Neural cell (in vitro differentiated cells): Measurements from ENCODE around the gene ODC1. TPM values are rescaled to one million over a fixed set of nuclear protein-coding genes. Genes with fewer than 3 reads are reported as not detected.

Source experiments
- H2AFZ ChIP-seq: fragments of 200-600, 300-800 bp; sonication (generic), shearing (Covaris generic); 2 replicates; pipeline ENCODE4 v1.6.0; 2014; ENCODE audit warnings: low read depth, mild to moderate bottlenecking, antibody characterized with exemption, low read length, moderate library complexity
- H3F3A ChIP-seq: fragments of 200-600 bp; shearing (Covaris generic); 2 replicates; pipeline ENCODE4 v1.6.1; 2016; ENCODE audit warnings: mild to moderate bottlenecking, moderate library complexity, mixed read lengths, antibody characterized with exemption, low read length; ENCODE audit not compliant: insufficient read depth, poor library complexity, severe bottlenecking
- H3K27ac ChIP-seq: fragments of 200-600, 300-800 bp; sonication (generic), shearing (Covaris generic); 2 replicates; pipeline ENCODE4 v1.5.1; 2014; ENCODE audit warnings: mild to moderate bottlenecking, low read length, moderate library complexity
- H3K27me3 ChIP-seq: fragments of 300-800, 200-600 bp; sonication (generic), shearing (Covaris generic); 2 replicates; pipeline ENCODE4 v1.6.0; 2014; ENCODE audit warnings: mild to moderate bottlenecking, low read depth, low read length, moderate library complexity; ENCODE audit not compliant: insufficient read depth
- H3K36me3 ChIP-seq: fragments of 300-800, 200-600 bp; sonication (generic), shearing (Covaris generic); 2 replicates; pipeline ENCODE4 v1.5.1; 2014; ENCODE audit warnings: mild to moderate bottlenecking, antibody characterized with exemption, low read length, moderate library complexity; ENCODE audit not compliant: insufficient read depth
- H3K4me2 ChIP-seq: fragments of 300-800, 200-600 bp; sonication (generic), shearing (Covaris generic); 2 replicates; pipeline ENCODE4 v1.6.0; 2014; ENCODE audit warnings: mild to moderate bottlenecking, low read length
- H3K4me3 ChIP-seq: fragments of 300-800, 200-600 bp; sonication (generic), shearing (Covaris generic); 2 replicates; pipeline ENCODE4 v1.5.1; 2014; ENCODE audit warnings: mild to moderate bottlenecking, low read length, moderate library complexity
- H3K79me2 ChIP-seq: fragments of 200-600 bp; shearing (Covaris generic); replicated peaks from 2 replicates; pipeline ENCODE4 v1.6.0; 2014; ENCODE audit warnings: mild to moderate bottlenecking, low read length, moderate library complexity; ENCODE audit not compliant: insufficient read depth
- H3K9ac ChIP-seq: fragments of 300-800, 200-600 bp; sonication (generic), shearing (Covaris generic); 2 replicates; pipeline ENCODE4 v1.6.1; 2016; ENCODE audit warnings: mild to moderate bottlenecking, low read length, mixed read lengths
- H3K9me2 ChIP-seq: fragments of 200-600 bp; shearing (Covaris generic); 2 replicates; pipeline ENCODE4 v1.6.1; 2016; ENCODE audit warnings: mild to moderate bottlenecking, low read length, mixed read lengths; ENCODE audit not compliant: insufficient read depth
- H3K9me3 ChIP-seq: fragments of 200-600, 300-800 bp; sonication (generic), shearing (Covaris generic); 2 replicates; pipeline ENCODE4 v1.6.1; 2016; ENCODE audit warnings: mild to moderate bottlenecking, mixed run types, low read length, moderate library complexity, mixed read lengths
- H4K20me1 ChIP-seq: fragments of 200-600 bp; shearing (Covaris generic); 2 replicates; pipeline ENCODE4 v1.6.1; 2016; ENCODE audit warnings: mild to moderate bottlenecking, mixed run types; ENCODE audit not compliant: insufficient read depth
- CTCF ChIP-seq: fragments of 450-650 bp; IDR thresholded peaks from 2 replicates; pipeline ENCODE4 v1.5.1; 2014; ENCODE audit warnings: antibody characterized with exemption, mild to moderate bottlenecking, moderate library complexity; ENCODE audit not compliant: poor library complexity, severe bottlenecking
- EP300 ChIP-seq: fragments of 450-650 bp; conservative IDR thresholded peaks from 2 replicates; pipeline ENCODE4 v1.6.1; 2014; ENCODE audit warnings: antibody characterized with exemption, mild to moderate bottlenecking, moderate library complexity; ENCODE audit not compliant: poor library complexity, severe bottlenecking
- EZH2 ChIP-seq: fragments of 200-600, 300-800 bp; shearing (Covaris generic), sonication (generic); IDR thresholded peaks from 2 replicates; pipeline ENCODE4 v1.6.1; 2014; ENCODE audit warnings: antibody characterized with exemption, low read length, borderline replicate concordance, mild to moderate bottlenecking; ENCODE audit not compliant: insufficient read depth, poor library complexity, severe bottlenecking
- MXI1 ChIP-seq: fragments of 450-650 bp; conservative IDR thresholded peaks from 2 replicates; pipeline ENCODE4 v1.6.1; 2014; ENCODE audit warnings: antibody characterized with exemption, mild to moderate bottlenecking; ENCODE audit not compliant: poor library complexity, severe bottlenecking
- POLR2AphosphoS5 ChIP-seq: IDR thresholded peaks from 2 replicates; pipeline ENCODE4 v1.6.1; 2012
- RAD21 ChIP-seq: fragments of 450-650 bp; conservative IDR thresholded peaks from 2 replicates; pipeline ENCODE4 v1.6.1; 2014; ENCODE audit warnings: antibody characterized with exemption, mild to moderate bottlenecking, moderate library complexity
- REST ChIP-seq: IDR thresholded peaks from 2 replicates; pipeline ENCODE4 v1.6.1; 2012; ENCODE audit warnings: borderline replicate concordance
- SMC3 ChIP-seq: fragments of 450-650 bp; conservative IDR thresholded peaks from 2 replicates; pipeline ENCODE4 v1.6.1; 2014; ENCODE audit warnings: antibody characterized with exemption, mild to moderate bottlenecking, moderate library complexity; ENCODE audit not compliant: poor library complexity
- TAF1 ChIP-seq: IDR thresholded peaks from 2 replicates; pipeline ENCODE4 v1.6.1; 2012; ENCODE audit warnings: low read depth
- polyA plus RNA-seq: library from polyadenylated mRNA; depleted of rRNA; stranded (reverse); fragments of >200 nt; gene quantifications from 2 replicates; pipeline ENCODE4 v1.2.3, GENCODE V29; 2014

ODC1 gene
- polyA plus RNA-seq, 1 donor from 2014 or later = 1,107 TPM

- Histone ChIP-seq H3K27ac (no peak overlapping the region), H3K4me3 (no peak overlapping the region), H4K20me1 (no peaks in the 10 kb centered on the region), H3K79me2 (no peaks in the 10 kb centered on the region), H3K36me3 (no peaks in the 10 kb centered on the region), H3K27me3 (peaks cover 6% of the 10 kb centered on the region), H2AFZ (no peak overlapping the region), H3K9ac (no peak overlapping the region), H3K9me2 (no peaks in the 10 kb centered on the region), H3K4me2 (no peak overlapping the region), H3K9me3 (no peaks in the 10 kb centered on the region), H3F3A (no peaks in the 10 kb centered on the region)
- TF ChIP-seq TAF1 (no peak), POLR2AphosphoS5 (no peak), EZH2 (no peak), CTCF (peak; percentile 96), SMC3 (peak; percentile 98), MXI1 (no peak), EP300 (no peak), RAD21 (peak; percentile 98), REST (no peak)
These were observed 13.0 kb downstream of the ODC1 start for GRCh38 chr2:10434886-10435819.

GRCh38 chr2:10433947-10434885 lies 13.9 kb downstream of the ODC1 start:
- Histone ChIP-seq H3K36me3 (no peaks in the 10 kb centered on the region), H3K4me3 (no peak overlapping the region), H2AFZ (no peak overlapping the region), H3F3A (no peaks in the 10 kb centered on the region), H3K79me2 (no peaks in the 10 kb centered on the region), H4K20me1 (no peaks in the 10 kb centered on the region), H3K9me3 (no peaks in the 10 kb centered on the region), H3K9me2 (no peaks in the 10 kb centered on the region), H3K4me2 (no peak overlapping the region), H3K27ac (no peak overlapping the region), H3K27me3 (peaks cover 6% of the 10 kb centered on the region), H3K9ac (no peak overlapping the region)
- TF ChIP-seq EP300 = no peak
- TF ChIP-seq TAF1 = no peak
- no peak for TF ChIP-seq REST
- no peak for TF ChIP-seq POLR2AphosphoS5
- no peak for TF ChIP-seq RAD21
- TF ChIP-seq SMC3 = no peak
- TF ChIP-seq CTCF = no peak
- TF ChIP-seq MXI1 = no peak
- no peak for TF ChIP-seq EZH2
